Glutamatergic neuron (in vitro differentiated cells): Measurements from ENCODE around the gene FLVCR2. TPM values are rescaled to one million over a fixed set of nuclear protein-coding genes. Genes with fewer than 3 reads are reported as not detected.

ENCODE experiments used
- DNase-seq: peaks from one replicate; pipeline ENCODE4 v3.0.0; 2022
- H3K27ac Mint-ChIP-seq: one replicate; pipeline ENCODE4 v1.8.0; 2020; ENCODE audit warnings: mild to moderate bottlenecking, mixed read lengths, inconsistent platforms; ENCODE audit not compliant: unreplicated experiment
- H3K27me3 Mint-ChIP-seq: one replicate; pipeline ENCODE4 v1.8.0; 2020; ENCODE audit warnings: mild to moderate bottlenecking, moderate library complexity, mixed read lengths, inconsistent platforms; ENCODE audit not compliant: unreplicated experiment
- H3K36me3 Mint-ChIP-seq: one replicate; pipeline ENCODE4 v1.8.0; 2020; ENCODE audit warnings: mild to moderate bottlenecking, mixed read lengths, inconsistent platforms; ENCODE audit not compliant: unreplicated experiment
- H3K4me1 Mint-ChIP-seq: one replicate; pipeline ENCODE4 v1.8.0; 2020; ENCODE audit warnings: mild to moderate bottlenecking, low read depth, mixed read lengths, inconsistent platforms; ENCODE audit not compliant: unreplicated experiment
- H3K4me3 Mint-ChIP-seq: one replicate; pipeline ENCODE4 v1.8.0; 2020; ENCODE audit warnings: mild to moderate bottlenecking, mixed read lengths, inconsistent platforms; ENCODE audit not compliant: unreplicated experiment
- H3K9me3 Mint-ChIP-seq: one replicate; pipeline ENCODE4 v1.8.0; 2020; ENCODE audit warnings: mild to moderate bottlenecking, moderate library complexity, mixed read lengths, inconsistent platforms; ENCODE audit not compliant: unreplicated experiment
- total RNA-seq: library from RNA; stranded (reverse); fragmentation: NEBNext Ultra II Directional; extraction: Animal tissue kit (Norgen Biotek cat#: 25700); gene quantifications from one replicate; pipeline ENCODE4 v1.2.1, GENCODE V29; 2021; ENCODE audit not compliant: unreplicated experiment
- TF ChIP-seq, protein P1 (sequence below): fragments of 200-600 bp; sonication (generic); IDR thresholded peaks from one replicate; pipeline ENCODE4 v1.5.0; 2021; ENCODE audit not compliant: partially characterized antibody, unreplicated experiment

Gene FLVCR2
- total RNA-seq, 1 donor from 2014 or later = not detected

DNA sequence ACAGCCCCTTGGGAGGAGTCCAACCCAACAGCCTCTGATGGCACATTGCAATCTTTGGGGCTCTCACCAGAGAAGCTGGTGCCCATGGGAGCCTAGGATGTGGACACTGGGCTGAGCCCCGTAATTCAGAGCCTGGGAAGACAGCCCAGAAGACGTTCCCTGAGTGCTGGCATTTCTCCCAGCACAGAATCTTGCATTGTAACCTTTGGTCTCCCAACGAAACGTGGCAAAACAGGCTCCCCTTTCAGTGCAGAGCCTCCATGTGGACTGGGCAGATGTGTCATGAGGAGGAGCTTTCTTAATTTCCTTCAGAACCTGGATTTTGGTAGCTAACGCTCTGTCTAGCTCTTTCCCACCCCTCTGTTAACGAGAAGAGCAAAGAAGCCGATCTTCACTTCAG lies 29.9 kb upstream of the FLVCR2 start:
- H3K4me3 Mint-ChIP-seq = no peak overlapping the region
- DNase-seq = no peak
- no peaks in the 10 kb centered on the region for H3K36me3 Mint-ChIP-seq
- peaks cover 4% of the 10 kb centered on the region for H3K27me3 Mint-ChIP-seq
- H3K27ac Mint-ChIP-seq = no peak overlapping the region
- peaks cover 3% of the 10 kb centered on the region for H3K9me3 Mint-ChIP-seq
- H3K4me1 Mint-ChIP-seq = no peaks in the 10 kb centered on the region
- TF ChIP-seq, protein P1, sequence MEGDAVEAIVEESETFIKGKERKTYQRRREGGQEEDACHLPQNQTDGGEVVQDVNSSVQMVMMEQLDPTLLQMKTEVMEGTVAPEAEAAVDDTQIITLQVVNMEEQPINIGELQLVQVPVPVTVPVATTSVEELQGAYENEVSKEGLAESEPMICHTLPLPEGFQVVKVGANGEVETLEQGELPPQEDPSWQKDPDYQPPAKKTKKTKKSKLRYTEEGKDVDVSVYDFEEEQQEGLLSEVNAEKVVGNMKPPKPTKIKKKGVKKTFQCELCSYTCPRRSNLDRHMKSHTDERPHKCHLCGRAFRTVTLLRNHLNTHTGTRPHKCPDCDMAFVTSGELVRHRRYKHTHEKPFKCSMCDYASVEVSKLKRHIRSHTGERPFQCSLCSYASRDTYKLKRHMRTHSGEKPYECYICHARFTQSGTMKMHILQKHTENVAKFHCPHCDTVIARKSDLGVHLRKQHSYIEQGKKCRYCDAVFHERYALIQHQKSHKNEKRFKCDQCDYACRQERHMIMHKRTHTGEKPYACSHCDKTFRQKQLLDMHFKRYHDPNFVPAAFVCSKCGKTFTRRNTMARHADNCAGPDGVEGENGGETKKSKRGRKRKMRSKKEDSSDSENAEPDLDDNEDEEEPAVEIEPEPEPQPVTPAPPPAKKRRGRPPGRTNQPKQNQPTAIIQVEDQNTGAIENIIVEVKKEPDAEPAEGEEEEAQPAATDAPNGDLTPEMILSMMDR = no peak

DNA sequence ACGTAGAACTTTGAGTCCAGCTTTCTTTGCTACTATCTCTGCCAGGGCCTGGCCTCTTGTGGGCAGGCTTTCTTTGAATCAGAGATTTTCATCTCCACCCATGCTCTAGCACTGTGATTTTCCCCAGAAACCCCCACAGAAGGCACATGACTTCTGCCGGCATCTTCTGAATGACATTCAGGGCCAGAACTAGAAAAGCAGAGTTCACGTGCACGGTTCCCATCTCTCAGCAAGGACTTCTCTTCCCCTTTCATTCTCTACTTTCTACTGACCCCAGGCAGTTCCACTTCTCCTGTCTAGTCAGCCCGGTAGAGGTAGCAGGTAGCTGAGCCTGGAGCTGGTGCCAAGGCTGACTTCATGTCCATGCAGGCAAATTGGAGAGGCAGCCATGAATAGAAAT lies 29.3 kb upstream of the FLVCR2 start:
- Mint-ChIP-seq H3K36me3 (no peaks in the 10 kb centered on the region), H3K4me1 (no peaks in the 10 kb centered on the region), H3K27me3 (peaks cover 4% of the 10 kb centered on the region), H3K9me3 (peaks cover 3% of the 10 kb centered on the region), H3K4me3 (no peak overlapping the region), H3K27ac (no peak overlapping the region)
- DNase-seq = no peak
- TF ChIP-seq, protein P1 = no peak

DNA sequence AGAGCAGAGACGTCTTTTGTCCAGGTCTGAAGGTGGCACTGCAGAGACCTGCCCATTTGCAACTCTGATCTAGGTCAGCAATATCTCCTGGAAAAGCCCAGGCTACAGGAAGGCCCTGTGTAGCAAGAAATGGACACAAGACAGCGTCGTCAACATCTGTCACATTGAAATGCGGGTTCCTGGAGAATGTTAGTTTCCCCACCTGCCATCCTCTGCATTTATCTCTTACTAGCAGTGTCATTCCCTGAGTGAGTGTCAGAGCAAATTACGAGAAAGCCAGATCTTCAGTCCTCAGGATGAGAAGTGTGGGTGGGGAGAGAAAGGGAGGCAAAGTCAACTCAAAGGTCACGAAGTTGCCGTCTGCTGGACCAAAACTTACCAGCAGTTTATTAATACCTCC lies 27.4 kb upstream of the FLVCR2 start:
- Mint-ChIP-seq H3K9me3 (peaks cover 1% of the 10 kb centered on the region), H3K4me1 (no peaks in the 10 kb centered on the region), H3K27ac (no peak overlapping the region), H3K4me3 (no peak overlapping the region), H3K36me3 (no peaks in the 10 kb centered on the region), H3K27me3 (peaks cover 6% of the 10 kb centered on the region)
- no peak for DNase-seq
- TF ChIP-seq, protein P1 = no peak

DNA sequence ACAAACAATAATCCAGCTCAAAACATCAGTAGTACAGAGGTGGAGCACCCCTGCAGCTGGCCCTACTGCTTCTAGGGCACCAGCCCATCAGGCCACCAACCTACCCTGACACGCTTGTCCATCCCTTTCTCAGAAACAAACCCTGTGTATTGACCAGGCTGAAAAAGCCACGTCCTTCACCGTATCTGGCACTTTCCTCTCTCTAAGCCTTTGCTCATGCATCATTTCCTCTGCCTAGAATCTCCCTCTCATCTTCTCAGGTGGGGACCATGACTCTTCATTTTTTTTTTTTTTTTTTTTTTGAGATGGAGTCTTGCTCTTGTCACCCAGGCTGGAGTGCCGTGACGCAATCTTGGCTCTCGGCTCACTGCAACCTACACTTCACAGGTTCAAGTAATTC lies 25.3 kb upstream of the FLVCR2 start:
- Mint-ChIP-seq H3K36me3 (no peaks in the 10 kb centered on the region), H3K27me3 (peaks cover 5% of the 10 kb centered on the region), H3K4me3 (no peak overlapping the region), H3K4me1 (no peaks in the 10 kb centered on the region), H3K27ac (no peak overlapping the region), H3K9me3 (peaks cover 1% of the 10 kb centered on the region)
- TF ChIP-seq, protein P1 = no peak
- no peak for DNase-seq

DNA sequence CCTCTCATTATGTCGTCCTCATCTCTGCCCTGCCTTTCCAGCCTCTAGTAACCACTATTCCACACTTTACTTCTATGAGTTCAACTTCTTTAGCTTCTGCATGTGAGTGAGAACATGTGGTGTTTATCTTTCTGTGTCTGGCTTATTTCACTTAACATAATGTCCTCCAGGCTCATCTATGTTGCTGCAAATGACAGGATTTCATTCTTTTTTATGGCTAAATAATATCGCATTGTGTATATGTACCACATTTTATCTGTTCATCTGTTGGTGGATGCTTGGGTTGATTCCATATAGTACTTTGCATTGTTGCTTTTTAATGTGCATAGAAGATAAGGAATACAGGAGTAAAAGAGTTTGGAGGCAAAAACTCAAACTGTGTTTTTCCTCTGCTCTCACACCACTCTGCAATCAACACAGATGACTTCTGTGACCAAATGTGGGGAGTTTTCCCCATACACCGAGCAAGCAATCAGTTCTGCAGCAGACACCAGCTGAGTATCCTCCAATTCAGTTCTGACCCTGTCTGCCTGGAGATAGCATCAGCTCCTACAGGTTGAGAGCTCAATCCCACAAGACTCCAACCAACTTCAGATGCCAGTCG lies 24.6 kb upstream of the FLVCR2 start:
- no peaks in the 10 kb centered on the region for H3K4me1 Mint-ChIP-seq
- no peak overlapping the region for H3K4me3 Mint-ChIP-seq
- DNase-seq = no peak
- peaks cover 3% of the 10 kb centered on the region for H3K27me3 Mint-ChIP-seq
- no peak overlapping the region for H3K27ac Mint-ChIP-seq
- peaks cover 1% of the 10 kb centered on the region for H3K9me3 Mint-ChIP-seq
- no peaks in the 10 kb centered on the region for H3K36me3 Mint-ChIP-seq
- TF ChIP-seq, protein P1 = no peak
